Right ventricle myocardium superior (tissue), 1 donor: Measurements from ENCODE around the gene PHACTR1. TPM values are rescaled to one million over a fixed set of nuclear protein-coding genes. Genes with fewer than 3 reads are reported as not detected.

Experiments used
- ATAC-seq: fragments of 200-7000 bp; cut with Tn5 transposase; one replicate; pipeline ENCODE4 v1.9.1; 2020; ENCODE audit warnings: mild to moderate bottlenecking; ENCODE audit not compliant: poor library complexity
- DNase-seq: peaks from one replicate; pipeline ENCODE4 v3.0.0-alpha.2; 2020
- intact Hi-C: fragments of 100-400 bp; cut with DNase I; formaldehyde crosslinking; loops from one replicate; pipeline ENCODE4 v1.11.2; 2022
- total RNA-seq: library from RNA; stranded (reverse); fragmentation: NEBNext Ultra II Directional; extraction: Animal tissue kit (Norgen Biotek cat#: 25700); gene quantifications from one replicate; pipeline ENCODE4 v1.2.1, GENCODE V29; 2021
- donor health status: DM: no; HTN: yes; CAD: no; lungs with severe emphysema.

The PHACTR1 gene
- total RNA-seq, 1 donor from 2014 or later: 114 TPM

DNA sequence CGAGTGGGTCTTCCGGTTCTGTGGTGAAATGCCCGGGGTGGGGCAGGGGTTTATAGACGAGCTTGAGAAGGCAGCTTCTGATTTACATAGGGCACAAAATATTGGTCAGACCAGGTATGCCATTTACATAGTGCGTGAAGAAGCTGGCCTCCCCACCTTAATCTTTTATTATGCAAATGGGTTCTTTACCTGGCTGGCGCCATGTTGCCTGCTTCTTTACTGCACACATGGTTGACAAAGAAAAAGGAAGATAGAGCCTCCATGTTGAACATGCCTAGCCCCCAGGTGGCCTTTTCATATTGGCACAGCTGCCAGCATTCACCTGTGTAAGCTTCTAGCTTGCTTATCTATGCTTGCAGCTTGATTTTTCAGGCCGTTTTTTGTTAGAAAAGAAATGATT lies 276.2 kb downstream of the PHACTR1 start:
- no peak for ATAC-seq
- no peak for DNase-seq
- intact Hi-C loops: no loop called here

DNA sequence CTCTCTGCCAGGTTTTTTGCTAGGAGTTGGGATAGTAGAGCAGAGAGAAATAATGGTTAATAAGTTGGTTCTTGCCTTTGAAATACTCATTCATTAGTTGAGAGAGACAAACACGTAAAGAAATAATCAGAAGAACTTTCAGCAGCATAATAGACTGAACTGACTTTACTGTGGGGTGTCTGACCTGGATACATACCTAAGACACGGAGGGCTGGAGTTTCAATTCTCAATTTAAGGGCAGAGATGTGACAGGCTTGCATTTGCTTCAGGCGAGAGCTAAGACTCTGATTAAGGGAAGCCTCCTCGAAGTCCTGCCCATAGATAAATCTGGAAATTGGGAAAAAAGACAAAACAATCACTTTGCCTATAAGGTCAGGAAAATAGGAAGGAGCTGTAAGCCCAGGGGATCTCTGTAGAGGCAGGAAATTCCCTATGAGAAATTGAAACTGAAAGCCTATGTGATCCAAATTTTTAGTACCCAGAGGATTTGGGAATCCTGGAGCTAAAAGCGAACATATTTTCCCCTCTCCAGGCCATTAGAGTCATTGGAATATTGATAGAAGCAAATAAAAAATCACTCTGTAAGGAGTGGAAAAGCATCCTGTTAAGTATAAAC lies 276.8 kb downstream of the PHACTR1 start:
- no peak for DNase-seq
- intact Hi-C loops: no loop called here
- no peak for ATAC-seq

DNA sequence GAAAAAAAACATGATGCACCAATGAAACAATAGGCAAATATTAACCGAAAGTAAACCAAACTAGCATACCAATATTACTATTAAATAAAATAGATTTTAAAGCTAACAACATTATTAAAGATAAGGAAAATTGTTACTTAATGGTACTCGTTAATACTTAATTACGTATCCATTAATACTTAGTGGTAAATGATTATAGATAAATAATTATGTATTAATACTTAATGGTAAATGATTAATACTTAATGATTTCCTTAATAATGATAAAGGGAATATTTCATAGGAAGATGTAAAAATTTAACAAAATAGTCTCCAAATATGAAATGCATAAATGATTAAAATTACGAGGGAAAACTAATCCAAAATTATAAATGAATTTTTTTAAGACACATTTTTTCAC lies 278.9 kb downstream of the PHACTR1 start:
- DNase-seq (no peak), ATAC-seq (no peak)
- intact Hi-C loops: no loop called here

GRCh38 chr6:13000537-13000936 lies 284.0 kb downstream of the PHACTR1 start:
- DNase-seq (no peak), ATAC-seq (no peak)
- intact Hi-C loops: no loop called here

DNA sequence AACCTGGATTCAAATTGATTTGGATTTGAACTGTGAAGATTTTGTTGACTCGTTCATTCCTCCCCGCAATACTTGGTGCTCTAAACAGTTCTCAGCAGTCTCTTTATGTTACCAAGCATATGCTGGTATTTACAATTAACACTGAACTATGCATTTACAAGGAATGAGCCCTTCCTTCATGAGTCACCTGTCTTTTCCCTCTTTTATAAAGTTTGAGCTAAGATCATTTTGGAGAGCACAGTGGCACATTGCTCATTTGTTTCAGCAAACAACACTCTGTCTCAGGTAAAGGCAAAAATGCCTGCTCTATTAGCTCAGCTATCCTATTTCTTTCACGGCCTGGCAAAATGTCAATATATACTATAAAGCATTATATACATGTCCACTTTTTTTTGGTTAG lies 285.4 kb downstream of the PHACTR1 start:
- DNase-seq (no peak), ATAC-seq (no peak)
- intact Hi-C loops: no loop called here

DNA sequence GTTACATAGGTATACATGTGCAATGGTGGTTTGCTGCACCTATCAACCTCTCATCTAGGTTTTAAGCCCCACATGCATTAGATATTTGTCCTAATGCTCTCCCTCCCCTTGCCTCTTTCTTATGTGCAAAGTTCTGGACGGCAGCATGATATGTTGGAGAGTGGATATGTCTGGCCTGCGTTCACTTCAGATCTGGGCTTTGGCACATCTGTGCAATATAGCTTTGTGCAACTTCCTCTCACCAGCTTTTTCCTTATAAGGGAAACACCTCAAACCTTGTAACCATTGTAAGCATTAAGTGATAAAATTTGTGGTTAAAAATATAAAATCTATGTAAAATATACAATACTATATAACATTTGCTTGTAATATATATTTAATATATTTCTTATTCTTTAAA lies 288.0 kb downstream of the PHACTR1 start:
- no peak for DNase-seq
- intact Hi-C loops: no loop called here
- ATAC-seq: no peak

- DNase-seq (no peak), ATAC-seq (peak; percentile 70)
- intact Hi-C loops: no loop called here
These were observed 289.4 kb downstream of the PHACTR1 start for GRCh38 chr6:13005994-13006393.

DNA sequence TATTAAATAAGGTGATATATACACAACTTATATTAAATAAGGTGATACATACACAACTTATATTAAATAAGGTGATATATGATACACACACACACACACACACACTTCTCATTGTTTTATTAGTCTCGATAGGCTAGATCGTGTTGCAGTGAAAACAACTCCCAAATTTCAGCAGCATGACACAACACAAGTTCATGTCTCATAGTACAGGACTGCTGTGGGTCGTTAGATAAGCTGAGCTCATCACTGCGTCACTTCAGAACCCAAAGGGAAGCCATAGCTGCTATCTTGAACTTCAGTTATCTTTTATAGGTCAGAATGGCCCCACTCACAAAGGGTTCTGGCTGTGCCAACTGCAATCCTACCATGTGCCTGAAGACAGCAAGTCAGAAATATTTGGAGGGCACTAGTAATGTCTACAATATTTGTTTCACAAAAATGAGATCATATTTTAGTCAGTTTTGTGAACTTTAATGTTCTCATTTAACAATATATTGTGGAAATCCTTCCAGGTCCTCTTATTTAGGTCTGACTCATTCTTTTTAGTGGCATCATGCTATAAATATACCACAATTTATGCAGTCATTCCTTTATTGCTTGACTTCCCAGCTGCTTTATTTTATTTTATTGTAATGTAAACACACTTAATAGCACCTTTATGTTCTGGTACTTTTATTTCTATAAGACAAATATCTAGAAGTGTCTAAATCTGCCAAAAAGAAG lies 290.2 kb downstream of the PHACTR1 start:
- ATAC-seq (peak; percentile 83), DNase-seq (no peak)
- intact Hi-C loops: no loop called here

GRCh38 chr6:13007744-13008143 lies 291.2 kb downstream of the PHACTR1 start:
- ATAC-seq (no peak), DNase-seq (no peak)
- intact Hi-C loops: no loop called here

GRCh38 chr6:13009031-13009430 lies 292.5 kb downstream of the PHACTR1 start:
- DNase-seq (no peak), ATAC-seq (no peak)
- intact Hi-C loops: no loop called here

DNA sequence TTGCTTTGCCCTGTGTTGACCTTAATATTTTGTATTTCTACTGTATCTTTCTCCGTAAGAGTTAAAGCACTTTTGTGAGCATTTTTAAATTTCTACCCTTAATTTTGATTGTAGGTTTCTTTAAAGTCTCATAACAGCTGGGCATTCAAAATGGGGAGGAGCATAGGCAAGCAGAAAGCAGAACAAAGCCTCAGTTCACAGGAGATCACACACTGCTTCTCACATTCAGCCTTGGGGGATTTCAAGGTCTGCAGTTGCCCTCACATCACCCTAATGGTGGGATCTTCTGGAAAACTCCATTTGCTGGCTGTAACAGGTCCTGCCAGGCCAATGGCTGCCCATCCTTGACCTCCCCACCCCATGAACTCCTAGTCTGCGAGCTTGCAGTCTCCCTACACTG lies 292.9 kb downstream of the PHACTR1 start:
- intact Hi-C loops: no loop called here
- DNase-seq: no peak
- no peak for ATAC-seq

- ATAC-seq (no peak), DNase-seq (no peak)
- intact Hi-C loops: loop anchor here (10.0 kb wide), 2 partner anchors 97 to 113 kb away; no protein-coding TSS in a partner anchor
These were observed 295.1 kb downstream of the PHACTR1 start for GRCh38 chr6:13011612-13012146.

- intact Hi-C loops: loop anchor here (10.0 kb wide), 2 partner anchors 97 to 113 kb away; no protein-coding TSS in a partner anchor
- ATAC-seq: no peak
- DNase-seq: no peak
These were observed 295.7 kb downstream of the PHACTR1 start for GRCh38 chr6:13012296-13012695.

- intact Hi-C loops: loop anchor here (10.0 kb wide), 2 partner anchors 98 to 112 kb away; no protein-coding TSS in a partner anchor
- ATAC-seq: peak; percentile 41
- DNase-seq: peak; percentile 81
These were observed 296.6 kb downstream of the PHACTR1 start for GRCh38 chr6:13012977-13013680.

DNA sequence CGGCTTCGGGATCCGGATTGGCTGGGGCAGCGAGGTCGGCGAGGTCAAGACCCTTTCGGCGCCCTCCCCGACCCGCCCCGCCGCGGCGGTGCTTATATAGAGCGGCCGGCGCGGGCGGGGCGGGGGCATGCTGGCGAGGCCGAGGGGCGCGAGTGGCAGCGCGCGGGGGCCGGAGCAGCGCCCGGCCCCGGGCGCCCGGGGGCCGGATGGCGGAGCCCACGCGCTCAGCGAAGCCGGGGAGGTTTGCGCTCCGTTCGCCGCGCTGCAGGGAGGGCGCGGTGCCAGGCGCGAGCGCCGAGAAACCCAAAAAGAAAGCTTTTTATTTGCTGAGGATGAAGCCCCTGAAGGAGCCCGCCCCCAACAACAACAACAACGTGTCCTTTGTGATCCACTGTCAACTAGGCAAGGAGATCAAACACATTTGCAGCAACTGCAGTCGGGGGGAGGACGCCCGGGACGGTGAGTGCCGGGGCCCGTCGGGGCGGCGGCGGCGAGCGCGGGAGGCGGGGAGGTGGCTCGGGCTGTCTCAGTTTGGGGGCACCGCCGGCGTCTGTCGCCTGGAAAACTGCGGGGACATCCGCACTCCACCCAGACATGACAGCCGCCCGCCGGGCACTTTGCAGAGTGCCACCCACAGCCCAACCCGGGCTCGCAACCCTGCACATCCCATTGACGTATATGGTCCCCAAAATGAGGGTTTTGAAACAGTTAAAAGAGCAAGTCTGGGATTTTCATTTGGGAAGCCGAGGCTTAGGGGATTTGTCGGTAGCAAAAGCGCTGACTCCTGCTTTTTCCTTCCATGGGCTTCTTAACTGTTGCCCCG lies 297.3 kb downstream of the PHACTR1 start:
- DNase-seq: peak; percentile 44
- intact Hi-C loops: loop anchor here (10.0 kb wide), 2 partner anchors 99 to 111 kb away; no protein-coding TSS in a partner anchor
- peak; percentile 28 for ATAC-seq

- DNase-seq (peak; percentile 54), ATAC-seq (peak; percentile 58)
- intact Hi-C loops: loop anchor here (10.0 kb wide), 2 partner anchors 100 to 110 kb away; no protein-coding TSS in a partner anchor
These were observed 298.2 kb downstream of the PHACTR1 start for GRCh38 chr6:13014504-13015378.

DNA sequence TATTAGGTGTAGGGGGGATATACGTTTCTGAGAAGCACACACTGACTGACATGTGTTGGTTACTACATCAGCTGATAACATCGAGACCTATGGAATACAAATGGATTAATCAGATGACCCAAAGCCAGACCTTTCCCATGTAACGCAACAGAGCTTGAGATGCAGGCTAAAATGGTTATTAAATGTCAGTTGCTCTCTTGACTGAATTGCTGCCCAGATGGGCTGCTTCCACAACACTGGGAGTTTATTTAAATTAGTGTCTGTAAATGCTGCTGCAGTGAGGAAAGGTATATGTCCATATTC lies 298.8 kb downstream of the PHACTR1 start:
- intact Hi-C loops: loop anchor here (10.0 kb wide), 2 partner anchors 101 to 109 kb away; no protein-coding TSS in a partner anchor
- ATAC-seq (no peak), DNase-seq (no peak)

GRCh38 chr6:13024616-13025015 lies 308.0 kb downstream of the PHACTR1 start:
- no peak for ATAC-seq
- DNase-seq: no peak
- intact Hi-C loops: no loop called here
